HEK293 (cell line): Measurements from ENCODE around the gene CCDC201.

Experiments used
- KLF7 ChIP-seq: fragments of 450-650 bp; formaldehyde crosslinking; IDR thresholded peaks from 2 replicates; pipeline ENCODE4 v1.5.1; 2016; ENCODE audit warnings: missing biosample characterization, missing genetic modification characterization, borderline replicate concordance
- ZNF221 ChIP-seq: fragments of 450-650 bp; formaldehyde crosslinking; IDR thresholded peaks from 2 replicates; pipeline ENCODE4 v1.5.1; 2017; ENCODE audit warnings: missing biosample characterization, missing genetic modification characterization, borderline replicate concordance
- ZNF561 ChIP-seq: fragments of 450-650 bp; IDR thresholded peaks from 2 replicates; pipeline ENCODE4 v1.5.1; 2018; ENCODE audit warnings: missing biosample characterization, missing genetic modification characterization, borderline replicate concordance
- TF ChIP-seq, protein P1 (sequence below): fragments of 450-650 bp; formaldehyde crosslinking; IDR thresholded peaks from 2 replicates; pipeline ENCODE4 v1.5.1; 2016; ENCODE audit warnings: missing biosample characterization, missing genetic modification characterization, borderline replicate concordance
- TF ChIP-seq, protein P2 (sequence below): fragments of 450-650 bp; formaldehyde crosslinking; IDR thresholded peaks from 2 replicates; pipeline ENCODE4 v1.5.1; 2016; ENCODE audit warnings: missing biosample characterization, missing genetic modification characterization

DNA sequence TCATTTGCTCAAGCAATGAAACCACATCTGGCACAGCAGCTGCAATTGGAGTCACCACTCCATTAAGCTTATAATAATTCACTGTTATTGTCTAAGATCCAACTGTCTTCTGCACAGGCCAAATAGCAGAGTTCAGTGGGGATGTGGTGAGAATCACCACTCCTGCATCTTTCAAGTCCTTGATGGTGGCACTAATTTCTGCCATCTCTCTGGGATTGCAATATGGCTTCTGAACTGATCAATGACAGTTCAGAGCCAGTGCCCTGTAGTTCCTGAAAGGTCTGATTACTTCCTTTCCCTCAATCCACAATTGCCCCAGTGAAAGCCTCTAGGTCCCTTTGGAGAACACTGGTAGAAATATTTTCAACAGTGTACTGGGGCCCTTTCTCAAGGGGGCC, 21.8 kb upstream of the CCDC201 start:
- no peak for TF ChIP-seq ZNF221 (tag by site-specific recombination)
- TF ChIP-seq, protein P1, sequence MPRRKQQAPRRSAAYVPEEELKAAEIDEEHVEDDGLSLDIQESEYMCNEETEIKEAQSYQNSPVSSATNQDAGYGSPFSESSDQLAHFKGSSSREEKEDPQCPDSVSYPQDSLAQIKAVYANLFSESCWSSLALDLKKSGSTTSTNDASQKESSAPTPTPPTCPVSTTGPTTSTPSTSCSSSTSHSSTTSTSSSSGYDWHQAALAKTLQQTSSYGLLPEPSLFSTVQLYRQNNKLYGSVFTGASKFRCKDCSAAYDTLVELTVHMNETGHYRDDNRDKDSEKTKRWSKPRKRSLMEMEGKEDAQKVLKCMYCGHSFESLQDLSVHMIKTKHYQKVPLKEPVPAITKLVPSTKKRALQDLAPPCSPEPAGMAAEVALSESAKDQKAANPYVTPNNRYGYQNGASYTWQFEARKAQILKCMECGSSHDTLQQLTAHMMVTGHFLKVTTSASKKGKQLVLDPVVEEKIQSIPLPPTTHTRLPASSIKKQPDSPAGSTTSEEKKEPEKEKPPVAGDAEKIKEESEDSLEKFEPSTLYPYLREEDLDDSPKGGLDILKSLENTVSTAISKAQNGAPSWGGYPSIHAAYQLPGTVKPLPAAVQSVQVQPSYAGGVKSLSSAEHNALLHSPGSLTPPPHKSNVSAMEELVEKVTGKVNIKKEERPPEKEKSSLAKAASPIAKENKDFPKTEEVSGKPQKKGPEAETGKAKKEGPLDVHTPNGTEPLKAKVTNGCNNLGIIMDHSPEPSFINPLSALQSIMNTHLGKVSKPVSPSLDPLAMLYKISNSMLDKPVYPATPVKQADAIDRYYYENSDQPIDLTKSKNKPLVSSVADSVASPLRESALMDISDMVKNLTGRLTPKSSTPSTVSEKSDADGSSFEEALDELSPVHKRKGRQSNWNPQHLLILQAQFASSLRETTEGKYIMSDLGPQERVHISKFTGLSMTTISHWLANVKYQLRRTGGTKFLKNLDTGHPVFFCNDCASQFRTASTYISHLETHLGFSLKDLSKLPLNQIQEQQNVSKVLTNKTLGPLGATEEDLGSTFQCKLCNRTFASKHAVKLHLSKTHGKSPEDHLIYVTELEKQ (tag by site-specific recombination) = no peak
- no peak for TF ChIP-seq ZNF561
- TF ChIP-seq, protein P2, sequence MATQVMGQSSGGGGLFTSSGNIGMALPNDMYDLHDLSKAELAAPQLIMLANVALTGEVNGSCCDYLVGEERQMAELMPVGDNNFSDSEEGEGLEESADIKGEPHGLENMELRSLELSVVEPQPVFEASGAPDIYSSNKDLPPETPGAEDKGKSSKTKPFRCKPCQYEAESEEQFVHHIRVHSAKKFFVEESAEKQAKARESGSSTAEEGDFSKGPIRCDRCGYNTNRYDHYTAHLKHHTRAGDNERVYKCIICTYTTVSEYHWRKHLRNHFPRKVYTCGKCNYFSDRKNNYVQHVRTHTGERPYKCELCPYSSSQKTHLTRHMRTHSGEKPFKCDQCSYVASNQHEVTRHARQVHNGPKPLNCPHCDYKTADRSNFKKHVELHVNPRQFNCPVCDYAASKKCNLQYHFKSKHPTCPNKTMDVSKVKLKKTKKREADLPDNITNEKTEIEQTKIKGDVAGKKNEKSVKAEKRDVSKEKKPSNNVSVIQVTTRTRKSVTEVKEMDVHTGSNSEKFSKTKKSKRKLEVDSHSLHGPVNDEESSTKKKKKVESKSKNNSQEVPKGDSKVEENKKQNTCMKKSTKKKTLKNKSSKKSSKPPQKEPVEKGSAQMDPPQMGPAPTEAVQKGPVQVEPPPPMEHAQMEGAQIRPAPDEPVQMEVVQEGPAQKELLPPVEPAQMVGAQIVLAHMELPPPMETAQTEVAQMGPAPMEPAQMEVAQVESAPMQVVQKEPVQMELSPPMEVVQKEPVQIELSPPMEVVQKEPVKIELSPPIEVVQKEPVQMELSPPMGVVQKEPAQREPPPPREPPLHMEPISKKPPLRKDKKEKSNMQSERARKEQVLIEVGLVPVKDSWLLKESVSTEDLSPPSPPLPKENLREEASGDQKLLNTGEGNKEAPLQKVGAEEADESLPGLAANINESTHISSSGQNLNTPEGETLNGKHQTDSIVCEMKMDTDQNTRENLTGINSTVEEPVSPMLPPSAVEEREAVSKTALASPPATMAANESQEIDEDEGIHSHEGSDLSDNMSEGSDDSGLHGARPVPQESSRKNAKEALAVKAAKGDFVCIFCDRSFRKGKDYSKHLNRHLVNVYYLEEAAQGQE (tag by site-specific recombination) = no peak
- no peak for TF ChIP-seq KLF7
